CD4-positive, alpha-beta memory T cell (primary cell): ENCODE data around the gene SUZ12. TPM values are rescaled to one million over a fixed set of nuclear protein-coding genes. Genes with fewer than 3 reads are reported as not detected.
A peak's percentile ranks its signal among the peaks of the same experiment; 100 is the strongest.
"Not testable (repeated sequence)": the region's sequence is repeated elsewhere in the genome, so short reads cannot be mapped to it uniquely, and the experiment has no call there.

ENCODE experiments used
- CTCF ChIA-PET: fragments of 350-600 bp; sonication (Branson Sonifier 250); formaldehyde crosslinking; loops from one replicate; lab custom pipeline; 2021; ENCODE audit warnings: inconsistent platforms; ENCODE audit not compliant: partially characterized antibody; lab: Charles Lee
- POLR2A ChIA-PET: fragments of 350-600 bp; sonication (Branson Sonifier 250); formaldehyde crosslinking; loops from one replicate; lab custom pipeline; 2021; ENCODE audit not compliant: partially characterized antibody; lab: Charles Lee
- DNase-seq, 5 donors: peaks; one replicate each; pipeline versions ENCODE4 v3.0.0 to v3.0.0-alpha.2; 2020 to 2022; ENCODE audit warnings: mixed read lengths in 1 of 5
- H3K27ac ChIP-seq: one replicate; pipeline ENCODE4 v1.7.0; 2013; ENCODE audit warnings: low read depth, low read length
- H3K27me3 ChIP-seq: 2 replicates; pipeline ENCODE4 v1.7.0; 2013; ENCODE audit warnings: mild to moderate bottlenecking, low read length, moderate library complexity; ENCODE audit not compliant: insufficient read depth
- H3K36me3 ChIP-seq: 2 replicates; pipeline ENCODE4 v1.7.0; 2013; ENCODE audit warnings: mild to moderate bottlenecking, low read length, moderate library complexity; ENCODE audit not compliant: insufficient read depth
- H3K4me1 ChIP-seq: 2 replicates; pipeline ENCODE4 v1.7.0; 2013; ENCODE audit warnings: mild to moderate bottlenecking, low read length, moderate library complexity; ENCODE audit not compliant: insufficient read depth
- H3K4me3 ChIP-seq, 2 donors: one replicate each; pipeline ENCODE4 v1.7.0; 2013; ENCODE audit warnings: low read length in 2 of 2, mild to moderate bottlenecking in 1 of 2
- H3K9me3 ChIP-seq, 2 donors: one replicate each; pipeline ENCODE4 v1.7.0; 2013; ENCODE audit warnings: low read length in 2 of 2, control low read depth in 1 of 2; ENCODE audit not compliant: control insufficient read depth in 1 of 2
- H3K27ac Mint-ChIP-seq, 7 donors: one replicate each; pipeline ENCODE4 v1.8.0; 2020 to 2021; ENCODE audit warnings: mixed read lengths in 7 of 7, mild to moderate bottlenecking in 6 of 7, inconsistent platforms in 3 of 7, moderate library complexity in 3 of 7
- H3K27me3 Mint-ChIP-seq, 2 donors: one replicate each; pipeline ENCODE4 v1.8.0; 2020 to 2021; ENCODE audit warnings: mixed read lengths in 2 of 2
- H3K36me3 Mint-ChIP-seq, 2 donors: one replicate each; pipeline ENCODE4 v1.8.0; 2020 to 2021; ENCODE audit warnings: mixed read lengths in 2 of 2, inconsistent platforms in 1 of 2, mild to moderate bottlenecking in 1 of 2
- H3K4me1 Mint-ChIP-seq, 4 donors: one replicate each; pipeline ENCODE4 v1.8.0; 2020 to 2021; ENCODE audit warnings: mixed read lengths in 4 of 4, mild to moderate bottlenecking in 1 of 4
- H3K4me3 Mint-ChIP-seq, 8 donors: one replicate each; pipeline ENCODE4 v1.8.0; 2020 to 2021; ENCODE audit warnings: mixed read lengths in 8 of 8, mild to moderate bottlenecking in 7 of 8, moderate library complexity in 6 of 8, inconsistent platforms in 3 of 8
- H3K9me3 Mint-ChIP-seq, 8 donors: one replicate each; pipeline ENCODE4 v1.8.0; 2020 to 2021; ENCODE audit warnings: mixed read lengths in 8 of 8, mild to moderate bottlenecking in 5 of 8, inconsistent platforms in 3 of 8, moderate library complexity in 1 of 8
- intact Hi-C: fragments of 100-400 bp; cut with micrococcal nuclease; formaldehyde crosslinking; loops from one replicate; pipeline ENCODE4 v1.15.1; 2023
- polyA plus RNA-seq, 2 donors: library from polyadenylated mRNA; unstranded; fragments of 300-500 nt; fragmentation: Illumina TruSeq; gene quantifications; one replicate each; pipeline ENCODE4 v1.2.3, GENCODE V29; 2021
- total RNA-seq, 2 experiments: library from RNA; stranded (reverse); gene quantifications; one replicate each; pipeline ENCODE4 v1.2.3, GENCODE V29; 2021

The SUZ12 gene
- total and polyA plus RNA-seq, 4 experiments from 2014 or later = 17.1 to 34.7 (median 26.9) TPM

DNA sequence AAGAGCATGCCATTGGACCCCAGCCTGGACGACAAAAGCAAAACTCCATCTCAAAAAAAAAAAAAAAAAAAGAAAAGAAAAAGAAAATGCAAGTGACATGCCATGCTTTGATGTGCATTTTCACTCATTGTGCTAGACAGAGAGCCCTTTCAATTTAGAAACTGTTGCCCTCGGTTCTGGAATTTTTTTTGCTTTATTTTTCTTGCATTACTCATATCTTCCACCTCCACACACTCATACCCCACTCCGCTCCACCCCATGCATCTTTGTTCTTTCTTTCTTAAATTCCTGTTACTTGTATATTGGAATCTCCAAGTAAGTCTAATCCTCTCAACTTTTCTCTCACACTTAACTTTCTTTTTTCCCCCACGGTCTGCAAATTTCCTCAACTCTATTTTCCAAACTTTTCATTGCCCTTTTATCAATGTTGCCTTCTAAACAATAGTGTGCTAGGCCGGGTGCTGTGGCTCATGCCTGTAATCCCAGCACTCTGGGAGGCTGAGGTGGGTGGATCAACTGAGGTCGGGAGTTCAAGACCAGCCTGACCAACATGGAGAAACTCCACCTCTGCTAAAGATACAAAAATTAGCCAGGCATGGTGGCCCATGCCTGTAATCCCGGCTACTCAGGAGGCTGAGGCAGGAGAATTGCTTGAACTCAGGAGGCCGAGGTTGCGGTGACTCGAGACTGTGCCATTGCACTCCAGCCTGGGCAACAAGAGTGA is 16.8 kb upstream of the SUZ12 start:
- no peaks in the 10 kb centered on the region for H3K4me1 ChIP-seq
- H3K27ac ChIP-seq = no peak overlapping the region
- POLR2A ChIA-PET = no interaction called here
- CTCF ChIA-PET = no interaction called here
- H3K27me3 ChIP-seq = no peaks in the 10 kb centered on the region
- Mint-ChIP-seq H3K36me3 (peaks cover 0 to 3% of the 10 kb centered on the region in 2 donors), H3K27ac (peak overlapping the region in 1 of 7 donors; percentile 50), H3K4me3 (no peak overlapping the region), H3K9me3 (peaks cover 0 to 3% (median 0%) of the 10 kb centered on the region in 8 donors), H3K27me3 (peaks cover 15 to 22% of the 10 kb centered on the region in 2 donors), H3K4me1 (peaks cover 0 to 5% (median 3%) of the 10 kb centered on the region in 4 donors)
- no peaks in the 10 kb centered on the region for H3K9me3 ChIP-seq
- no peak overlapping the region for H3K4me3 ChIP-seq
- intact Hi-C loops = no loop called here
- no peaks in the 10 kb centered on the region for H3K36me3 ChIP-seq
- DNase-seq = no peak

DNA sequence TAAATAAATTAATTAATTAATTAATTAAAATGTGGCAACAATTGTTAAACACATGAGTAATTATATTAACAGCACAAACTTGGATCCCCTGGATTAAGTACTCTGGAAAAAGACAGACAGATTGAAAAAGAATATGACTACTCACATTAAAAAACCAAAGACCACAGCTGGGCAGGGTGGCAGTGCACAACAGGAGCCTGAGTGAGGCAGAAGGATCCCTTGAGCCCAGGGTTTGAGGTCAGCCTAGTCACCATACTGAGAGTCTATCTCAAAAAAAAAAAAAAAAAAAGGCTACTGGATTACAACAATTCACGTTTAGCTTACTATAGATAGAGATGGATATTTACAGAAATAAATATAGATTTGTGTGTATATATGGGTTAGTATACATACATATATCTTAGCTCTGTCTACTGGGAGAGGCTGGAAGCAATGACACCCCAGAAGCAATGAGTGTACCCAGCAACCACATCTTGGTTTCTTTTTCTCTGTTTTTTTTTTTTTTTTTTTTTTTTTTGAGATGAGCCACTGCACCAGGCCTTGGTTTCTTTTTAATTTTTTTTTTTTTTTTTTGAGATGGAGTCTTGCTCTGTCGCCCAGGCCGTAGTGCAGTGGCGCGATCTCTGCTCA is 10.6 kb upstream of the SUZ12 start:
- no peaks in the 10 kb centered on the region for H3K9me3 ChIP-seq
- no peak overlapping the region for H3K27ac Mint-ChIP-seq
- H3K27me3 Mint-ChIP-seq = no peaks in the 10 kb centered on the region
- no peaks in the 10 kb centered on the region for H3K4me1 Mint-ChIP-seq
- no peak overlapping the region for H3K27ac ChIP-seq
- no peaks in the 10 kb centered on the region for H3K36me3 Mint-ChIP-seq
- H3K36me3 ChIP-seq = no peaks in the 10 kb centered on the region
- H3K9me3 Mint-ChIP-seq = no peaks in the 10 kb centered on the region
- H3K27me3 ChIP-seq = no peaks in the 10 kb centered on the region
- intact Hi-C loops = no loop called here
- H3K4me3 ChIP-seq = no peak overlapping the region
- no peaks in the 10 kb centered on the region for H3K4me1 ChIP-seq
- CTCF ChIA-PET = no interaction called here
- no peak for DNase-seq
- POLR2A ChIA-PET = no interaction called here
- no peak overlapping the region for H3K4me3 Mint-ChIP-seq

DNA sequence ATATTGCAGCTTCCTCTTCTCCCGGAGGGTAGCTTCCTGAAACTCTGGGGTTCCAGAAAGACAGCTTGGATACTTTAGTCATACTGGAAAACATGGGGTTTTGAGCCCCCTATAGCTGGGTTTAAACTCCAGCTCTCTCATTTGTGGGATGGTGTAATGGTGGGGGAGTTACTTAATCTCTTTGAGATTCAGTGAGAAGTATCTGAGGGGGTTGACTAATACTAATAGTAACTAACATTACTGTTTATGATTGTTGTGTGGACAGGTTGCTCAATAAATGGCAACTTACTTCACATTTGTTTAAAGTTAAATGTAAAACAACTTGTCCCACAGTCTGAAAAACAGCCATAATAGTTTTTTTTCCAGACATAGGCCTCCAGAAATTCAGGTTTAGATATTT is 5.1 kb upstream of the SUZ12 start:
- ChIA-PET POLR2A (no interaction called here), CTCF (no interaction called here)
- H3K4me1 ChIP-seq = no peaks in the 10 kb centered on the region
- H3K36me3 ChIP-seq = no peaks in the 10 kb centered on the region
- intact Hi-C loops = no loop called here
- Mint-ChIP-seq H3K4me3 (no peak overlapping the region), H3K27ac (no peak overlapping the region), H3K4me1 (peaks cover 0 to 3% (median 1%) of the 10 kb centered on the region in 4 donors), H3K36me3 (no peaks in the 10 kb centered on the region), H3K9me3 (peaks cover 0 to 1% (median 0%) of the 10 kb centered on the region in 8 donors), H3K27me3 (no peaks in the 10 kb centered on the region)
- H3K27me3 ChIP-seq = no peaks in the 10 kb centered on the region
- no peaks in the 10 kb centered on the region for H3K9me3 ChIP-seq
- no peak overlapping the region for H3K27ac ChIP-seq
- H3K4me3 ChIP-seq = no peak overlapping the region
- no peak for DNase-seq

DNA sequence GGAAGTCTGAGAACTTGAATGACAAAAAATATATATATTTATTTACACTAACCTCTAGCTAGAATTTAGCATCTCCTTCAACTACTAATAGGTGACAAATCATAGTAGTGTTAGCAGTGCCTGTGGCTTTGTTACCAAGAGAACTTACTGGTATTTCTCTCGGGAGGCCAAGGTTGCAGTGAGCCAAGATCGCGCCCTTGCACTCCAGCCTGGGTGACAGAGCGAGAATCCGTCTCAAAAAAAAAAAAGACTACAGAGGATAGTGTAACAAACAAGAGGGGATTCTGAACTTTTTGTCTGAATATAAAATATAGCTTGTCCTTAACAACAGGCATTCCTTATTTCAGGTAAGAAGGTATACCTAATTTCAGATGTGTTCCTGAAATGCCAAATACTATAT is 1.3 kb upstream of the SUZ12 start:
- Histone ChIP-seq H3K36me3 (no peaks in the 10 kb centered on the region), H3K9me3 (no peaks in the 10 kb centered on the region), H3K27ac (no peak overlapping the region), H3K27me3 (no peaks in the 10 kb centered on the region), H3K4me1 (peaks cover 19% of the 10 kb centered on the region), H3K4me3 (no peak overlapping the region)
- ChIA-PET POLR2A (interaction anchor here (0.9 kb wide), 1 partner anchor 34 kb away, joined by 3 read pairs; the partner anchor contains the start of gene UTP6), CTCF (interaction anchor here (1.9 kb wide), 1 partner anchor 34 kb away, joined by 6 read pairs; the partner anchor contains the start of gene UTP6)
- Mint-ChIP-seq H3K36me3 (peaks cover 3 to 6% of the 10 kb centered on the region in 2 donors), H3K27ac (peak overlapping the region in 2 of 7 donors; percentile 9 to 84), H3K4me1 (peaks cover 8 to 24% (median 18%) of the 10 kb centered on the region in 4 donors), H3K27me3 (no peaks in the 10 kb centered on the region), H3K4me3 (peak overlapping the region in 7 of 8 donors; percentile 8 to 94 (median 90)), H3K9me3 (peaks cover 0 to 1% (median 0%) of the 10 kb centered on the region in 8 donors)
- no peak for DNase-seq
- intact Hi-C loops = loop anchor here (5.0 kb wide), 1 partner anchor 72 kb away; the partner anchor contains the start of gene LRRC37B

DNA sequence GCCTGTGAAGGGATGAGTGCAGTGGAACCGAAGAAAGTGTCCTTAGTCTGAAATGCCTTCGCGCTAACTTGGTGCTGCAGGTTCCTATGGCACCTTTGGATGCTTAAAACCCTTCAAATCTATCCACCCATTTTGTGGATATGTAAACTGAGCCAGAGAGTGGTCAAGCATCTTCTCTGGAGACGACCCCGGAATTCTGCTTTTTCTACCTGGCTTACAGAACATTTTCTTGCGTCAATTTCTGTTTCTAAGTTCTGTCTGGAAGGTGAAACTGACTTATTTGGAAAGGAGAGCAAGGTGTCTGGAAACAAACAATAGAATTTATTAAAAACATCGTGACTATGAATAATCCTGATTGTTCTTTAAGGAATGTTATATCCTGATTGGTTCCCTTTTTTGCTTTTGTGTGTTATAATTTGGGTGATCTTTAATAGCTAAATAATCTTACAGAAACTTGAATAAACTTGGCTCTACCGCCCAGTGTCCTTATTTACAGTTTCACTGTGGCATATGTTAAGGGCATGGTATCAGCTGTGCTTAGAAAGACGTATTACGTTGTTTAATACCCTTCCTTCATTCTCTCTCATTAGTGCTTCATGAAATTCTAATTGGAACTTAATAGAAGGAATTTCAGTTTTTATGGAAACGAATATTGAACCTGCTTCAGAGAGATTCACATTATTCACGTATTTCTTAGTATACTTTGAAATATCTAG is 1.3 kb downstream of the SUZ12 start:
- intact Hi-C loops = loop anchor here (1.0 to 5.0 kb wide), 2 partner anchors 37 to 69 kb away; partner anchors contain the start of genes LRRC37B and UTP6
- H3K27me3 ChIP-seq, H3K9me3 ChIP-seq, POLR2A ChIA-PET, H3K36me3 ChIP-seq, H3K27me3 Mint-ChIP-seq, DNase-seq, H3K9me3 Mint-ChIP-seq, H3K27ac ChIP-seq: not testable (repeated sequence)
- peaks cover 8 to 29% (median 17%) of the 10 kb centered on the region in 4 donors for H3K4me1 Mint-ChIP-seq
- H3K4me3 ChIP-seq = peak overlapping the region in 1 of 2 donors; percentile 27
- H3K4me3 Mint-ChIP-seq = peak overlapping the region; percentile 79 to 91 (median 86)
- H3K4me1 ChIP-seq = peaks cover 19% of the 10 kb centered on the region
- peak overlapping the region; percentile 73 to 85 (median 80) for H3K27ac Mint-ChIP-seq
- H3K36me3 Mint-ChIP-seq = peaks cover 3 to 13% of the 10 kb centered on the region in 2 donors
- CTCF ChIA-PET = interaction anchor here (0.9 kb wide), 1 partner anchor 68 kb away, joined by 3 read pairs; no protein-coding TSS in a partner anchor

DNA sequence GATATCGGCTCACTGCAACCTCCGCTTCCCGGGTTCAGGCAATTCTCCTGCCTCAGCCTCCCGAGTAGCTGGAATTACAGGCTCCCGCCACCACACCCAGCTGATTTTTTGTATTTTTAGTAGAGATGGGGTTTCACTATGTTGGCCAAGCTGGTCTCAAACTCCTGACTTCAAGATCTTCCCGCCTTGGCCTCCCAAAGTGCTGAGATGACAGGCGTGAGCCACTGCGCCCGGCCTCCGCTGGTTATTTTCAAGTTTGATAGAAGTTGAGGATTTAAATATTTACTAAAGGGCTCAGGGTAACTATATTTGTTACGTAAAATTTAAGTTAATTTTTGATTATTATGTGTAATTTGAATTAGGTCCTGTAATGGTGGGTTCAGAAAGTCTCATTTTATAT is 5.1 kb downstream of the SUZ12 start:
- H3K27me3 ChIP-seq, CTCF ChIA-PET, H3K27me3 Mint-ChIP-seq, H3K27ac Mint-ChIP-seq, H3K9me3 ChIP-seq, H3K36me3 ChIP-seq, DNase-seq, intact Hi-C loops, H3K4me3 Mint-ChIP-seq, POLR2A ChIA-PET, H3K4me3 ChIP-seq, H3K9me3 Mint-ChIP-seq, H3K27ac ChIP-seq: not testable (repeated sequence)
- H3K4me1 ChIP-seq = peaks cover 19% of the 10 kb centered on the region
- peaks cover 13 to 35% (median 22%) of the 10 kb centered on the region in 4 donors for H3K4me1 Mint-ChIP-seq
- peaks cover 8 to 29% of the 10 kb centered on the region in 2 donors for H3K36me3 Mint-ChIP-seq

DNA sequence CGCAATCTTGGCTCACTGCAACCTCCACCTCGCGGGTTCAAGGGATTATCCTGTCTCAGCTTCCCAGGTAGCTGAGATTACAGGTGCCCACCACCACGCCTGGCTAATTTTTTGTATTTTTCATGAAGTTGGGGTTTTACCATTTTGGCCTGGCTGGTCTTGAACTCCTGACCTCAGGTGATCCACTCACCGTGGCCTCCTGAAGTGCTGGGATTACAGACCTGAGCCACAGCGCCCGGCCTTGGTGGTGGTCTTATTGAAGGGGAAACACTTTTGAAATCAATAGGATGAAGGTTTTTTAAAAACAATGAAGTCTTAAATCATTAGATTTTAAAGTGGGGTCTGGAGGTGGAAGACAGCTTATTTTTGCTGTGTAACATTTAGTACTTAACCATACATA is 5.6 kb downstream of the SUZ12 start:
- peaks cover 14 to 35% (median 22%) of the 10 kb centered on the region in 4 donors for H3K4me1 Mint-ChIP-seq
- H3K36me3 ChIP-seq, CTCF ChIA-PET, H3K27me3 ChIP-seq, H3K4me3 ChIP-seq, H3K4me3 Mint-ChIP-seq, H3K9me3 ChIP-seq, intact Hi-C loops, H3K27ac ChIP-seq, H3K9me3 Mint-ChIP-seq, DNase-seq, POLR2A ChIA-PET, H3K27me3 Mint-ChIP-seq: not testable (repeated sequence)
- peaks cover 8 to 30% of the 10 kb centered on the region in 2 donors for H3K36me3 Mint-ChIP-seq
- peaks cover 19% of the 10 kb centered on the region for H3K4me1 ChIP-seq
- peak overlapping the region in 1 of 7 donors; percentile 22 for H3K27ac Mint-ChIP-seq
